Muscle of leg (tissue), 11 donors: Measurements from ENCODE around the gene GPS1. TPM values are rescaled to one million over a fixed set of nuclear protein-coding genes. Genes with fewer than 3 reads are reported as not detected.

ENCODE experiments used
- DNase-seq: peaks from one replicate; pipeline ENCODE4 v3.0.0; 2013
- H3K27ac ChIP-seq: one replicate; pipeline ENCODE4 v1.5.1; 2013; ENCODE audit warnings: mild to moderate bottlenecking, low read length, control low read depth
- H3K27me3 ChIP-seq: one replicate; pipeline ENCODE4 v1.6.1; 2013; ENCODE audit warnings: low read length; ENCODE audit not compliant: control insufficient read depth, insufficient read depth
- H3K36me3 ChIP-seq: one replicate; pipeline ENCODE4 v1.6.1; 2013; ENCODE audit warnings: low read length; ENCODE audit not compliant: control insufficient read depth, insufficient read depth
- H3K4me1 ChIP-seq: one replicate; pipeline ENCODE4 v1.6.1; 2013; ENCODE audit warnings: low read length; ENCODE audit not compliant: control insufficient read depth, insufficient read depth
- H3K4me3 ChIP-seq: one replicate; pipeline ENCODE4 v1.5.1; 2013; ENCODE audit warnings: low read length, control low read depth
- H3K9me3 ChIP-seq: replicated peaks from 2 replicates; pipeline ENCODE4 v1.6.1; 2013; ENCODE audit warnings: low read depth, low read length; ENCODE audit not compliant: control insufficient read depth
- WGBS: methylation state at CpG from one replicate; pipeline ENCODE4 v1.1.5; 2013; ENCODE audit warnings: missing lambda C conversion rate; ENCODE audit not compliant: insufficient coverage; 5-methylcytosine and 5-hydroxymethylcytosine counted together
- polyA plus RNA-seq, 8 donors: library from polyadenylated mRNA; unstranded; fragments of 120-200 nt; gene quantifications; one replicate each; pipeline versions ENCODE4 v1.2.1 to v1.2.3, GENCODE V29; 2013; ENCODE audit warnings: inconsistent platforms in 1 of 8, low replicate concordance in 1 of 8; ENCODE audit not compliant: insufficient read length in 8 of 8, insufficient read depth in 1 of 8
- total RNA-seq: library from RNA; stranded (reverse); fragments of 120-200 nt; gene quantifications from one replicate; pipeline ENCODE4 v1.2.4, GENCODE V29; 2013

Gene GPS1
- total and polyA plus RNA-seq, 9 donors = 68.1 to 87.7 (median 76.7) TPM

GRCh38 chr17:82042649-82043048, 9.0 kb upstream of the GPS1 start:
- Histone ChIP-seq H3K9me3 (no peaks in the 10 kb centered on the region), H3K27me3 (no peaks in the 10 kb centered on the region), H3K4me3 (no peak overlapping the region), H3K27ac (no peak overlapping the region), H3K4me1 (peaks cover 5% of the 10 kb centered on the region), H3K36me3 (peaks cover 13% of the 10 kb centered on the region)
- DNase-seq = no peak
- WGBS = 79% methylated on average over 7 of the region's 9 CpGs

- 48% methylated on average over 13 of the region's 16 CpGs for WGBS
- Histone ChIP-seq H3K4me3 (no peak overlapping the region), H3K27ac (no peak overlapping the region), H3K36me3 (peaks cover 21% of the 10 kb centered on the region), H3K9me3 (no peaks in the 10 kb centered on the region), H3K27me3 (no peaks in the 10 kb centered on the region), H3K4me1 (no peaks in the 10 kb centered on the region)
- no peak for DNase-seq
These were observed 8.2 kb upstream of the GPS1 start for GRCh38 chr17:82043507-82043906.

- H3K36me3 ChIP-seq = peaks cover 43% of the 10 kb centered on the region
- H3K4me3 ChIP-seq = no peak overlapping the region
- no peaks in the 10 kb centered on the region for H3K9me3 ChIP-seq
- WGBS = 74% methylated on average over 7 of the region's 14 CpGs
- peaks cover 10% of the 10 kb centered on the region for H3K4me1 ChIP-seq
- DNase-seq = no peak
- H3K27ac ChIP-seq = no peak overlapping the region
- no peaks in the 10 kb centered on the region for H3K27me3 ChIP-seq
These were observed 5.7 kb upstream of the GPS1 start for GRCh38 chr17:82045936-82046484.

GRCh38 chr17:82046903-82047302, 4.8 kb upstream of the GPS1 start:
- no peak for DNase-seq
- no peak overlapping the region for H3K4me3 ChIP-seq
- 84% methylated on average over 21 of the region's 21 CpGs for WGBS

GRCh38 chr17:82047379-82047778, 4.3 kb upstream of the GPS1 start:
- 85% methylated on average over 24 of the region's 24 CpGs for WGBS
- DNase-seq = no peak
- H3K36me3 ChIP-seq = peaks cover 43% of the 10 kb centered on the region

More at GRCh38 chr17:82046903-82047302, 4.8 kb upstream of the GPS1 start:
- Histone ChIP-seq H3K9me3 (no peaks in the 10 kb centered on the region), H3K27me3 (no peaks in the 10 kb centered on the region), H3K36me3 (peaks cover 43% of the 10 kb centered on the region), H3K4me1 (peaks cover 11% of the 10 kb centered on the region), H3K27ac (no peak overlapping the region)

GRCh38 chr17:82047914-82048570, 3.7 kb upstream of the GPS1 start:
- WGBS = 85% methylated on average over 19 of the region's 25 CpGs
- H3K27me3 ChIP-seq = no peaks in the 10 kb centered on the region
- no peak for DNase-seq

More at GRCh38 chr17:82047379-82047778, 4.3 kb upstream of the GPS1 start:
- Histone ChIP-seq H3K27me3 (no peaks in the 10 kb centered on the region), H3K9me3 (no peaks in the 10 kb centered on the region), H3K4me1 (peaks cover 14% of the 10 kb centered on the region), H3K4me3 (no peak overlapping the region), H3K27ac (no peak overlapping the region)

GRCh38 chr17:82048571-82048971, 3.1 kb upstream of the GPS1 start:
- 91% methylated on average over 19 of the region's 20 CpGs for WGBS
- no peak for DNase-seq
- Histone ChIP-seq H3K4me1 (peaks cover 24% of the 10 kb centered on the region), H3K9me3 (no peaks in the 10 kb centered on the region), H3K27ac (no peak overlapping the region), H3K4me3 (no peak overlapping the region), H3K36me3 (peaks cover 46% of the 10 kb centered on the region), H3K27me3 (no peaks in the 10 kb centered on the region)

More at GRCh38 chr17:82047914-82048570, 3.7 kb upstream of the GPS1 start:
- Histone ChIP-seq H3K9me3 (no peaks in the 10 kb centered on the region), H3K36me3 (peaks cover 43% of the 10 kb centered on the region), H3K4me3 (no peak overlapping the region), H3K27ac (no peak overlapping the region), H3K4me1 (peaks cover 20% of the 10 kb centered on the region)

GRCh38 chr17:82049106-82049505, 2.6 kb upstream of the GPS1 start:
- H3K9me3 ChIP-seq = no peaks in the 10 kb centered on the region
- no peak overlapping the region for H3K27ac ChIP-seq
- H3K27me3 ChIP-seq = no peaks in the 10 kb centered on the region
- no peak for DNase-seq
- H3K36me3 ChIP-seq = peaks cover 51% of the 10 kb centered on the region
- H3K4me3 ChIP-seq = no peak overlapping the region
- WGBS = 67% methylated on average over 3 of the region's 8 CpGs
- H3K4me1 ChIP-seq = peaks cover 25% of the 10 kb centered on the region

- H3K4me1 ChIP-seq = peaks cover 25% of the 10 kb centered on the region
- 92% methylated on average over 15 of the region's 16 CpGs for WGBS
- H3K9me3 ChIP-seq = no peaks in the 10 kb centered on the region
- no peak for DNase-seq
- H3K4me3 ChIP-seq = no peak overlapping the region
- H3K27me3 ChIP-seq = no peaks in the 10 kb centered on the region
- H3K27ac ChIP-seq = no peak overlapping the region
- H3K36me3 ChIP-seq = peaks cover 56% of the 10 kb centered on the region
These were observed 2.2 kb upstream of the GPS1 start for GRCh38 chr17:82049521-82049971.

- no peak overlapping the region for H3K27ac ChIP-seq
These were observed 1.4 kb upstream of the GPS1 start for GRCh38 chr17:82050152-82050760.

More at GRCh38 chr17:82050152-82050760, 1.4 kb upstream of the GPS1 start:
- Histone ChIP-seq H3K4me3 (peak overlapping the region; percentile 64), H3K27me3 (no peaks in the 10 kb centered on the region), H3K4me1 (peaks cover 25% of the 10 kb centered on the region), H3K9me3 (no peaks in the 10 kb centered on the region), H3K36me3 (peaks cover 63% of the 10 kb centered on the region)
- 86% methylated on average over 28 of the region's 28 CpGs for WGBS
- no peak for DNase-seq
